Subcutaneous adipose tissue (tissue), 4 donors: Measurements from ENCODE around the gene LRRC46. TPM values are rescaled to one million over a fixed set of nuclear protein-coding genes. Genes with fewer than 3 reads are reported as not detected.

Experiments used
- CTCF ChIP-seq: fragments of 450-650 bp; IDR thresholded peaks from one replicate; pipeline ENCODE4 v1.5.1; 2016; ENCODE audit warnings: low read depth, mild to moderate bottlenecking, control low read depth, antibody characterized with exemption, moderate library complexity
- total RNA-seq, 4 donors: library from RNA; depleted of rRNA; stranded (reverse); fragments of >200 nt; gene quantifications; one replicate each; pipeline ENCODE4 v1.1.0, GENCODE V29; 2016

The LRRC46 gene
- total RNA-seq, 4 donors from 2014 or later = 0.66 TPM; not detected in 3

DNA sequence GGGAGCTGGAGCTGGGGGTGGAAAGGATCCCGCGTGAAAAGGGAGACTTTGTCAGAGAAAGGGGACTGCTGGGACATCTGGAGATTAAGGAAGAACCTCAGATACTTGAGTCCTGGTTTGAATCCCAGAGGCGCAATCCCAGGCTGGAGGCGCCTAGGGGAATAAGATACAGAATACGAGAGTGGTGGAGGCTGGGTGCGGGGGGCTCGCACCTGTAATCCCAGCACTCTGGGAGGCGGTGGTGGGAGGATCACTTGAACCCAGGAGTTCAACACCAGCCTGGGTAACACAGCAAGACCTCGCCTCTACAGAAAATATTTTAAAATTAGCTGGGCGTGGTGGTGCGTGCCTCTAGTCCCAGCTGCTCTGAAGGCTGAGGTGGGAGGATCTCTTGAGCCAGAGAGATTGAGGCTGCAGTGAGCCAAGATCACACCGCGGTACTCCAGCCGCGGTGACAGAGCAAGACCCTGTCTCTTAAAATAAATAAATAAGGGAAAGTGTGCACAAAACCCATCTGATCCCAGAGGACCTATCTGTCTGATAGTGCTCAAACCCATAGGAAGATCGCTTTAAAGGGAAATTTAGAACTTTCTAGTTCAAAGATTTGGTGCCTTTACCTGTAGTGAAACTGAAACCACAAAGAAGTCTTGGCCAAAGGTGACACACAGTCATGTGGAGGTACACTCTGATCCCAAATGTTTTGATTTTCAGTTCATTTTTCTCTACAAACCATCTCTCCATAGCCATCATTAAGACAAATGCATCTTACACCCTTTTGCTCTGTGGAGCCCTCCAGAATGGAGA lies 10.2 kb downstream of the LRRC46 start:
- no peak for TF ChIP-seq CTCF

DNA sequence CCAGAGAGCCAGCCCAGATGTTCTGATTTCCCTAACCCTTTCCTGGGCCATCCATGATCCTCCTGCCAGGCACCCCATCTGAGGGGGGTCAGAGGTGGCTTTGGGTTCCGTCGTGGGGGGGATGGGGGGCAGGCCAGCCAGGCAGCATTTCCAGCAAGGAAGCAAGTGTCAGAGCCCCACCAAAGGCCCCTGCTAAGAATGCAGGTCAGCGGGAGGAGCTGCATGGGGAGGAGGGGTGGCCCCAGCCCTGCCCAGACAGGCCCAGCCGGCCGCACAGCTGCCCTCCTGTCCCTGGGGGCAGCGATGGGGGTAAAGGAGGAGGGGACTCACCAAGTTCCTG lies 11.9 kb downstream of the LRRC46 start:
- no peak for TF ChIP-seq CTCF

DNA sequence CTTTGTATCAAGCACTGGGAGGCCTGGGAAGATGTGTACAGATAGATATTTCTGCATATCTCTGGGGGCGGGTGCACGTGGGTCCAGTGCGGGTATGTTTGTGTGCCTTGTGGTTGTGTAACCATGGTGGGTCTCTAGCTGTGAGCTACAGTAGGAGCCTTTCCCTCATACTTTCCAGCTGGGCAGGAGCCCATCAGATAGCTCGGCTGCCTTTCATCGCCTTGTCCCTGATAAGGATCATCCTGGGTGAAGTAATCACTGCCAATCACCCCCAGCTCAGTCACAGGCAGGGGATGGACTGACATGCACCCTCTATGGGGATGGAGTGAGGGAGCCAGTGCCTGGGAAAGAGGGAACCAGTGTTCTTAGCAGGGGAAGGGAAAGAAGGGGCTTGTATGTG lies 12.8 kb downstream of the LRRC46 start:
- no peak for TF ChIP-seq CTCF

- no peak for TF ChIP-seq CTCF
Measured at GRCh38 chr17:47844814-47845715, 13.6 kb downstream of the LRRC46 start.

DNA sequence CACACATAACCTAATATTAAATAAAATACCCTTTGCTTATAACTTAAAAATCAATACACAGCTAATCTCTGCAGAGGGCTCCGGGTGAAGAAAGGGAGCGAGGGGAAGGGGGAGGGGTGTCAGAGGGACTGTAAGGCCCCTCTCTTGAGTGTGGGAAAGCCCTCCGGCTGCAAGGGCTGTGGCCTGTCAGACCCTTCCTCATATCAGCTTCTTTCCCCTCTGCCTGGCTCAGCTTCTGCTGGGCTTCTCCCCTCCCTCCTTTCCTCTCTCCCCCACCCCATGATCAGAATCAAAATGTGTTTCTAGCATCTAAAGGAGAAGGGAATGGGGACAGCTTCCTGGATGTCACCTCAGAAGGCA lies 14.2 kb downstream of the LRRC46 start:
- TF ChIP-seq CTCF = no peak

GRCh38 chr17:47846716-47847340 lies 15.4 kb downstream of the LRRC46 start:
- TF ChIP-seq CTCF = no peak
